ENCODE results near the gene ZFAND6. TPM values are rescaled to one million over a fixed set of nuclear protein-coding genes. Genes with fewer than 3 reads are reported as not detected.
A peak's percentile ranks its signal among the peaks of the same experiment; 100 is the strongest.
"Not testable (repeated sequence)": the region's sequence is repeated elsewhere in the genome, so short reads cannot be mapped to it uniquely, and the experiment has no call there.

ZFAND6 gene
- total RNA-seq, 1 experiment from 2014 or later, result 213 TPM

DNA sequence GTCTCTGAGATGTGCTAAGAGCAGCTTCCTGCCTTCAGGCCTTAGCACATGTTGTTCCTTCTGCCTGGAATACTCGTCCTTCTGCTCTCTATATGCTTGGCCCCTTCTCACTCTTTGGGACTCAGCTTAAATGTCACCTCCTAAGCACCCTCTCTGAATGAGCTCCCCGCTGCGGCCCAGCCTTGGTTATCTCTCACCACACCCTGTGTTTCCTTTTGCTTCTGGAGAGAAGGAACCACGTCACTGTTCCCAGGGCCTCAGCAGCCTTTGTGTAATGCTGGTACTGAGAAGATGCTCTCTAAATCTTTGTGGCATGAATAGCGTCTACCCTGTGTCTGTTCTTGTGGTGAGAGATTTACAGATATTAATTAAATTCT is 95.5 kb downstream of the ZFAND6 start:
- DNase-seq, result no peak
- peaks cover 1% of the 10 kb centered on the region for H3K36me3 ChIP-seq (replicated peaks; ENCODE audit: control insufficient read depth, insufficient read depth, low read length)
- H3K27me3 ChIP-seq (ENCODE audit: control insufficient read depth, insufficient read depth, low read length), result peaks cover 2% of the 10 kb centered on the region
- H3K4me3 ChIP-seq (ENCODE audit: insufficient read depth, low read depth, low read length), result no peak overlapping the region

GRCh38 chr15:80155378-80156175 is 96.1 kb downstream of the ZFAND6 start:
- not testable (repeated sequence) for H3K4me3 ChIP-seq (ENCODE audit: insufficient read depth, low read depth, low read length); H3K36me3 ChIP-seq (replicated peaks; ENCODE audit: control insufficient read depth, insufficient read depth, low read length); DNase-seq; H3K27me3 ChIP-seq (ENCODE audit: control insufficient read depth, insufficient read depth, low read length)

DNA sequence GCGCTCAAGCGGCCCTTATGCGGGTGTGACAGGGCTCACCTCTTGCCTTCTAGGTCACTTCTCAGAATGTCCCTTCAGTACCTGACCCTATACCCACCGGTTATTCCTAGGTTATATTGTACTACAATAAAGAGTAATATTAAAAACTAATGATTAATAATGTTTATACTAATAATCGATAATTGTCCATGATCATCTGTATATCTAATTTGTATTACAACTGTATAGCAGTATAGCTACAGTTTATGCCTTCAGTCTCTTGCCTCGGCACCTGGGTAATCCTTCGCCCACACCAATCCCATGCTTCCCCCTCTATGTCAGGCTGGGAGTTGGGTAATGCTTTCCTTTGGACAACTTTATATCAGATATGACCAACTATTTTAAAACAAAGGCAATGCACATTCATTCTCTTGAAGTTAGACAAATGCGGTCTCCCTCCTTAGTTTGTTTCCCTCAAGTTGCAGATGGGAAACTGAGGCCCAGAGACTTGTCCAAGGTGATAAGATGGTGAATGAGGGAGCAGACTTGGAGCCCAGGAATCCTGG is 96.8 kb downstream of the ZFAND6 start:
- no peak for DNase-seq
- H3K36me3 ChIP-seq (replicated peaks; ENCODE audit: control insufficient read depth, insufficient read depth, low read length), result peaks cover 1% of the 10 kb centered on the region
- H3K27me3 ChIP-seq (ENCODE audit: control insufficient read depth, insufficient read depth, low read length), result peaks cover under 1% of the 10 kb centered on the region; the same call in 1 of the 2 replicates
- H3K4me3 ChIP-seq (ENCODE audit: insufficient read depth, low read depth, low read length), result no peak overlapping the region

DNA sequence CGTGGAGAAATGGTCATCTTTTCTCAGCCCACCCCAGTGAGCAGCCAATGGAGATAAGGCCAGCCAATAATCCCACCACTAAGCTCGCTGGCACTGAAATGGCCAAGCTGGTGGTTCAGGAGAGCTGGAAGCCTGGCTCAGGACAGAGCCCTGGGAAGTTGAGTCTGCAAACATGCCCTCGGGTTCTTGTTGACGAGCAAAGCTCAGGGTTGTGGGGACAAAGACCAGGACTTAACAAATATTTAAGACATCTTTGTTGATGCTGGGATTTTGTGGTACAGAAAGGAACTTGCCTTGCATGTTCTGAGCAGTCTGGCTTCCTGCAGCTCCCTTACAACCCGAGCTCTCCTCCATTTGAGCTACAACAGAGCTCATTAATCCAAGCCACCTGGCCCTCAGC is 97.7 kb downstream of the ZFAND6 start:
- Histone ChIP-seq H3K4me3 (ENCODE audit: insufficient read depth, low read depth, low read length) (no peak overlapping the region), H3K36me3 (replicated peaks; ENCODE audit: control insufficient read depth, insufficient read depth, low read length) (peaks cover 1% of the 10 kb centered on the region), H3K27me3 (ENCODE audit: control insufficient read depth, insufficient read depth, low read length) (no peaks in the 10 kb centered on the region)
- no peak for DNase-seq

GRCh38 chr15:80159301-80159700 is 99.8 kb downstream of the ZFAND6 start:
- peak; percentile 3 for DNase-seq
- H3K36me3 ChIP-seq (replicated peaks; ENCODE audit: control insufficient read depth, insufficient read depth, low read length), result peaks cover 3% of the 10 kb centered on the region
- no peaks in the 10 kb centered on the region for H3K27me3 ChIP-seq (ENCODE audit: control insufficient read depth, insufficient read depth, low read length)
- no peak overlapping the region for H3K4me3 ChIP-seq (ENCODE audit: insufficient read depth, low read depth, low read length)

- Histone ChIP-seq H3K27me3 (ENCODE audit: control insufficient read depth, insufficient read depth, low read length) (no peaks in the 10 kb centered on the region), H3K36me3 (replicated peaks; ENCODE audit: control insufficient read depth, insufficient read depth, low read length) (peaks cover 3% of the 10 kb centered on the region), H3K4me3 (ENCODE audit: insufficient read depth, low read depth, low read length) (no peak overlapping the region)
- peak; percentile 11 for DNase-seq
Measured at GRCh38 chr15:80159811-80160569, 100.5 kb downstream of the ZFAND6 start.

- no peak overlapping the region for H3K4me3 ChIP-seq (ENCODE audit: insufficient read depth, low read depth, low read length)
- peaks cover 3% of the 10 kb centered on the region for H3K36me3 ChIP-seq (replicated peaks; ENCODE audit: control insufficient read depth, insufficient read depth, low read length)
- no peaks in the 10 kb centered on the region for H3K27me3 ChIP-seq (ENCODE audit: control insufficient read depth, insufficient read depth, low read length)
- DNase-seq, result peak; percentile 12
Measured at GRCh38 chr15:80160570-80161156, 101.2 kb downstream of the ZFAND6 start.

DNA sequence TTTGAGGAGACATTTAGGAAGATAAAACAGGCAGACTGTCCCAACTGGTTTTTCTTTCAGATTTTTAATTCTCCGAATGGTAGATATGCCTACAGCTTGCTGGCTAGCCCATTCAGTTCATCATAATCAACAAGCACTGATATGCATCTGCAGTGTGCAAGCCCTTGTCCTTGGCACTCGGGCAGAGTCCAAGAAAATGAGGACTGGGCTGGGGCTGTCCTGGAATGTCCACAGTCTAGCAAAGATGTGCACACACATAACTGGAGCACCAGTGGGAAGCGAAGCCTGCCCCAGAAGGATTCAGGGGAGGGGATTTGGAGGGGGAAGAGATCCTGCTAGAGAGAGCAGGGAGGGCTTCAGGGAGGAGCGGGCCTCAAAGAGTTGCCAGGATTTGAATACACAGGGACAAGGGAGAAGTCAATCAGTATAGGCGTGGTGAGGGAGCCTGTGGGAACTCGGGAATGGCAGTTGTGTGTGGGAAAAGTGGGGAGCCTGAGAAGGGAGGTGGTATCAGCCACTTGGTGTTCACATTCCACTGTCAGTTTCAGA is 102.1 kb downstream of the ZFAND6 start:
- peaks cover 3% of the 10 kb centered on the region for H3K36me3 ChIP-seq (replicated peaks; ENCODE audit: control insufficient read depth, insufficient read depth, low read length)
- no peaks in the 10 kb centered on the region for H3K27me3 ChIP-seq (ENCODE audit: control insufficient read depth, insufficient read depth, low read length)
- no peak overlapping the region for H3K4me3 ChIP-seq (ENCODE audit: insufficient read depth, low read depth, low read length)
- DNase-seq, result peak; percentile 8

DNA sequence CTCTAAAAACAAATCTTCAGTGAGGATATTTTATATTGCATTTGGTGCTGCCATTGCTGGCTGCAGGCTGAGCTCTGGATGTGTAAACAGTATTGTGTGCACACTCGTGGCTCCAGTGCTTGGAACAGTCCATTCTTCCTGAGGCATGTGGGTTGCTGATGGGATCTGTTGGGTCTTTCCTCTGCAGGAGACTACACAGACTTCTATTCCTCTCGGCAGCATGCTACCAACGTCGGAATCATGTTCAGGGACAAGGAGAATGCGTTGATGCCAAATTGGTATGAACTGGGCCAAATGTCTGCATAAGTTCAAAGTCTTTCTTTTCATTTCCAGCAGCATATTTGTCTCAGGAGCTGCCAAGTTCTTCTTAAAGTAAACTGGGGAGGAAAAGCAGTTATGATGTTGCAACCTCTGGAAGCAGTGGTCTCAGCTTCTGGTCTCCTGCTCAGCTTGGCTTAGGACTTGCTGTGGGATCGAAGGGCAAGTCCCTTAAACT is 102.6 kb downstream of the ZFAND6 start:
- Histone ChIP-seq H3K27me3 (ENCODE audit: control insufficient read depth, insufficient read depth, low read length) (no peaks in the 10 kb centered on the region), H3K4me3 (ENCODE audit: insufficient read depth, low read depth, low read length) (no peak overlapping the region), H3K36me3 (replicated peaks; ENCODE audit: control insufficient read depth, insufficient read depth, low read length) (peaks cover 3% of the 10 kb centered on the region)
- DNase-seq, result peak; percentile 8

DNA sequence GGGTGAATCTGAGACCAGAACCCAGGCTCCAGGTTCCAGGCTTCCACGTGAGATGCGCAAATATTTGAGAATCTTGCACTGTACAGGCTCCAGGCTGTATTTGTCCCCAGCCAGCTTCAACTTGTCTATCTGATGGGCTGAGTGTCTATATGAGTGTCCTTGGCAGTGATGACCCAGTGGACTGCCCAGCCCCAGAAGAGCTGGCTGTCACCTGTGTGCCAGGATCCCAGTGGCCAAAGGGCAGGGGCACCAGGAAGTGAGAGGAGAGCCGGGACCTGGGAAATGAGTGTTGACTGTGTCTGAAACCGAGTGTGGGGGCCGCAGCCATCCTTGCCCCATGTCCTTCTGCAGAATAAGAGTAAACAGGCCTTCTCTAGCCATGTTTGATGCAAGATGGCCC is 103.7 kb downstream of the ZFAND6 start:
- Histone ChIP-seq H3K27me3 (ENCODE audit: control insufficient read depth, insufficient read depth, low read length) (no peaks in the 10 kb centered on the region), H3K4me3 (ENCODE audit: insufficient read depth, low read depth, low read length) (no peak overlapping the region), H3K36me3 (replicated peaks; ENCODE audit: control insufficient read depth, insufficient read depth, low read length) (peaks cover 3% of the 10 kb centered on the region)
- DNase-seq, result peak; percentile 7

DNA sequence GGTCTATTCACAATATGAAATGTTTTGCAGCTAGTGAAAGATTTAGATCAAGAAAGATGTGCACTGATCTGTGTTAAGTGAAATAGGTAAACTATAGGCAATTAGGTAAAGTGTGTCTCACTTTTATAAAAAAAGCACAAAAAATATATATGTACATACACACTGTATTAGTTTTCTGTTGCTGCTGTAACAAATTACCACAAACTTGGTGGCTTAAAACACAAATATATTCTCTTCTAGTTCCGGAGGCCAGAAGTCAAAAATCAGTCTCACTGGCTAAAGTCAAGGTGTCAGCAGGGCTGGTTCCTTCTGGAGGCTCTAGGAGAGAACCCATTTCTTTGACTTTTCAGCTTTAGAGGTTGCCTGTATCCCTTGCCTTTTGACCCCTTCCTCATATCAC is 104.4 kb downstream of the ZFAND6 start:
- H3K27me3 ChIP-seq (ENCODE audit: control insufficient read depth, insufficient read depth, low read length), result no peaks in the 10 kb centered on the region
- H3K36me3 ChIP-seq (replicated peaks; ENCODE audit: control insufficient read depth, insufficient read depth, low read length), result peaks cover 2% of the 10 kb centered on the region
- H3K4me3 ChIP-seq (ENCODE audit: insufficient read depth, low read depth, low read length), result no peak overlapping the region
- DNase-seq, result no peak

DNA sequence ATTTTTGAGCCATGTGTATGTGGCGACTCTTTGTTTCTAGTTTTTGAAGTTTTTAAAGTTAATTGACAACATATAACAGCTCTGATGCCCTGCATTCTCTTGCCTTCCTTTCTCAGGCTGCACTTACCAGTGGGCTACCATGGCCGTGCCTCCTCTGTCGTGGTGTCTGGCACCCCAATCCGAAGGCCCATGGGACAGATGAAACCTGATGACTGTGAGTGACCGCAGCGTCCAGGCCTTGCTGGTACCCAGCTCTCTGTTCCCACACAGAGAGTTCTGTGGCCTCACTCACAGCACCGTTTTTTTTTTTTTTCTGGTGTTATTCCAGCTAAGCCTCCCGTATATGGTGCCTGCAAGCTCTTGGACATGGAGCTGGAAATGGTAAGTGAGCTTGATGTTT is 108.5 kb downstream of the ZFAND6 start:
- no peaks in the 10 kb centered on the region for H3K27me3 ChIP-seq (ENCODE audit: control insufficient read depth, insufficient read depth, low read length)
- no peaks in the 10 kb centered on the region for H3K36me3 ChIP-seq (replicated peaks; ENCODE audit: control insufficient read depth, insufficient read depth, low read length)
- no peak for DNase-seq
- H3K4me3 ChIP-seq (ENCODE audit: insufficient read depth, low read depth, low read length), result no peak overlapping the region

DNA sequence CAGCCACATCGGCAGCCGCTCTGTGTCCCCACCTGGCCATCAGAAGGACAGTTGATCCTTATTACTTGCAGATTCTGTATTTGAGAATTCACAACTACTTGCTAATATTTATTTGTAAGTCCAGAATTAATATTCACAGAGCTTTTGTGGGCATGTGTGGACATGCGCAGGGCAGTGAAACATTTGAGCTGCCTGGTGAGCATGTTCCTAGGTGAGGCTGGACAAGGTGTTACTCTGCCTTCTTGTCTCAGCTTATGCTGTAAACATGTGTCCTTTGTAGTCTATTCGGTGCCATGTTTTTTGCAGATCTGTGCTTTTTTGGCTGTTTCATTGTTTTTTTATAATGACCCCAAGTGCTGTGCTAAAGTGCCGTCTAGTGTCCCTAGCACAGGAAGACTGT is 108.9 kb downstream of the ZFAND6 start:
- Histone ChIP-seq H3K27me3 (ENCODE audit: control insufficient read depth, insufficient read depth, low read length) (no peaks in the 10 kb centered on the region), H3K4me3 (ENCODE audit: insufficient read depth, low read depth, low read length) (no peak overlapping the region), H3K36me3 (replicated peaks; ENCODE audit: control insufficient read depth, insufficient read depth, low read length) (no peaks in the 10 kb centered on the region)
- DNase-seq, result no peak

GRCh38 chr15:80169768-80170357 is 110.4 kb downstream of the ZFAND6 start:
- DNase-seq, result no peak
- Histone ChIP-seq H3K36me3 (replicated peaks; ENCODE audit: control insufficient read depth, insufficient read depth, low read length) (no peaks in the 10 kb centered on the region), H3K27me3 (ENCODE audit: control insufficient read depth, insufficient read depth, low read length) (no peaks in the 10 kb centered on the region), H3K4me3 (ENCODE audit: insufficient read depth, low read depth, low read length) (no peak overlapping the region)

All from H7 (cell line).